H1 (cell line): ENCODE data around the gene PCDHGB5. TPM values are rescaled to one million over a fixed set of nuclear protein-coding genes. Genes with fewer than 3 reads are reported as not detected.

Experiments
- CTCF ChIA-PET: fragments of 300-600 bp; sonication (Branson Sonifier 250); formaldehyde crosslinking; loops from one replicate; lab custom pipeline; 2021; ENCODE audit not compliant: partially characterized antibody; lab: Charles Lee
- POLR2A ChIA-PET: fragments of 300-600 bp; sonication (Branson Sonifier 250); formaldehyde crosslinking; loops from one replicate; lab custom pipeline; 2021; ENCODE audit warnings: inconsistent platforms; ENCODE audit not compliant: partially characterized antibody; lab: Charles Lee
- DNase-seq, 2 experiments: peaks; one replicate each; pipeline versions ENCODE4 v3.0.0 to v3.0.0-alpha.2; 2010 to 2022; ENCODE audit warnings: low spot score in 2 of 2, low read depth in 1 of 2, mixed read lengths in 1 of 2
- FAIRE-seq: peaks from 2 replicates; lab custom pipeline; 2011; peaks lifted over from hg19 to GRCh38; lab: Jason Lieb, UNC
- H2AFZ ChIP-seq: 2 replicates; pipeline ENCODE4 v1.8.1; 2012; ENCODE audit warnings: low read length, inconsistent platforms
- H2AK5ac ChIP-seq: 2 replicates; pipeline ENCODE4 v1.6.1; 2013; ENCODE audit warnings: low read depth, low read length
- H2BK120ac ChIP-seq: replicated peaks from 2 replicates; pipeline ENCODE3; 2013; ENCODE audit warnings: low read depth, low read length, inconsistent platforms
- H2BK12ac ChIP-seq: 2 replicates; pipeline ENCODE4 v1.6.1; 2013; ENCODE audit warnings: low read depth, low read length
- H2BK15ac ChIP-seq: 2 replicates; pipeline ENCODE4 v1.6.1; 2013; ENCODE audit warnings: low read length
- H2BK20ac ChIP-seq: 2 replicates; pipeline ENCODE4 v1.6.1; 2013; ENCODE audit warnings: low read length
- H2BK5ac ChIP-seq: 2 replicates; pipeline ENCODE4 v1.6.1; 2013; ENCODE audit warnings: low read depth, low read length
- H3K14ac ChIP-seq: 2 replicates; pipeline ENCODE4 v1.6.1; 2013; ENCODE audit warnings: inconsistent platforms; ENCODE audit not compliant: insufficient read length
- H3K18ac ChIP-seq: 2 replicates; pipeline ENCODE4 v1.6.1; 2013; ENCODE audit warnings: low read length; ENCODE audit errors: extremely low read depth
- H3K23ac ChIP-seq: 2 replicates; pipeline ENCODE4 v1.6.1; 2013; ENCODE audit warnings: inconsistent platforms; ENCODE audit not compliant: insufficient read length
- H3K23me2 ChIP-seq: 2 replicates; pipeline ENCODE4 v1.6.1; 2013; ENCODE audit warnings: low read depth, low read length
- H3K27ac ChIP-seq: 2 replicates; pipeline ENCODE4 v1.6.1; 2011; ENCODE audit warnings: low read depth, low read length, inconsistent platforms
- H3K27me3 ChIP-seq, 4 experiments: replicated peaks in 1 of 4; 1 replicate in 1 of 4; 2 replicates in 3 of 4; pipeline versions ENCODE4 v1.6.1 to v1.8.1; 2011 to 2013; ENCODE audit warnings: low read length in 3 of 4, mild to moderate bottlenecking in 3 of 4, inconsistent platforms in 2 of 4, mixed read lengths in 2 of 4, moderate library complexity in 1 of 4; ENCODE audit not compliant: control insufficient read depth in 3 of 4, insufficient read depth in 3 of 4; ENCODE audit errors: extremely low read depth in 1 of 4
- H3K36me3 ChIP-seq, 4 experiments: 2 replicates each; pipeline versions ENCODE4 v1.6.1 to v1.8.1; 2011 to 2013; ENCODE audit warnings: mild to moderate bottlenecking in 4 of 4, low read length in 3 of 4, moderate library complexity in 2 of 4, control low read depth in 1 of 4, inconsistent platforms in 1 of 4; ENCODE audit not compliant: insufficient read depth in 4 of 4, control insufficient read depth in 2 of 4
- H3K4ac ChIP-seq: replicated peaks from 2 replicates; pipeline ENCODE3; 2013; ENCODE audit warnings: low read length, low read depth, mixed read lengths, inconsistent platforms; ENCODE audit not compliant: insufficient read length
- H3K4me1 ChIP-seq, 4 experiments: replicated peaks in 1 of 4; 1 replicate in 1 of 4; 2 replicates in 3 of 4; pipeline versions ENCODE4 v1.6.1 to v1.8.1; 2011 to 2013; ENCODE audit warnings: low read length in 3 of 4, inconsistent platforms in 2 of 4, mixed read lengths in 1 of 4; ENCODE audit not compliant: insufficient read depth in 4 of 4, control insufficient read depth in 3 of 4
- H3K4me2 ChIP-seq, 2 experiments: 2 replicates each; pipeline versions ENCODE4 v1.6.1 to v1.8.1; 2011 to 2013; ENCODE audit warnings: low read depth in 2 of 2, low read length in 2 of 2, control low read depth in 1 of 2, inconsistent platforms in 1 of 2, mild to moderate bottlenecking in 1 of 2; ENCODE audit not compliant: insufficient read depth in 1 of 2
- H3K4me3 ChIP-seq, 4 experiments: fragments of 200-600, 300-600 bp in 1 of 4; sonication (generic), shearing (Covaris generic), sonication (Bioruptor Twin) in 1 of 4; 2 replicates each; pipeline versions ENCODE4 v1.5.1 to v1.8.1; 2011 to 2016; ENCODE audit warnings: low read length in 4 of 4, low read depth in 3 of 4, control low read depth in 2 of 4, inconsistent platforms in 2 of 4, mild to moderate bottlenecking in 2 of 4, mixed read lengths in 1 of 4, moderate library complexity in 1 of 4; ENCODE audit not compliant: insufficient read depth in 2 of 4; ENCODE audit errors: extremely low read depth in 1 of 4
- H3K56ac ChIP-seq: replicated peaks from 2 replicates; pipeline ENCODE3; 2013; ENCODE audit warnings: low read depth, mild to moderate bottlenecking, mixed read lengths, low read length, inconsistent platforms; ENCODE audit not compliant: insufficient read length
- H3K79me1 ChIP-seq: 2 replicates; pipeline ENCODE4 v1.6.1; 2013; ENCODE audit warnings: low read depth, low read length, control low read depth
- H3K79me2 ChIP-seq, 2 experiments: 2 replicates each; pipeline versions ENCODE4 v1.6.1 to v1.8.1; 2012 to 2013; ENCODE audit warnings: low read length in 2 of 2, mild to moderate bottlenecking in 2 of 2, inconsistent platforms in 1 of 2; ENCODE audit not compliant: insufficient read depth in 2 of 2, control insufficient read depth in 1 of 2
- H3K9ac ChIP-seq, 4 experiments: replicated peaks in 1 of 4; 1 replicate in 1 of 4; 2 replicates in 3 of 4; pipeline versions ENCODE4 v1.6.1 to v1.8.1; 2011 to 2013; ENCODE audit warnings: low read depth in 3 of 4, low read length in 3 of 4, control low read depth in 2 of 4, mild to moderate bottlenecking in 2 of 4, moderate library complexity in 2 of 4, inconsistent platforms in 1 of 4; ENCODE audit errors: extremely low read depth in 1 of 4
- H3K9me3 ChIP-seq, 2 experiments: 2 replicates each; pipeline versions ENCODE4 v1.6.1 to v1.8.1; 2012 to 2013; ENCODE audit warnings: mild to moderate bottlenecking in 2 of 2, moderate library complexity in 2 of 2, control low read depth in 1 of 2, inconsistent platforms in 1 of 2, low read depth in 1 of 2, low read length in 1 of 2, mixed read lengths in 1 of 2; ENCODE audit not compliant: insufficient read depth in 2 of 2
- H4K20me1 ChIP-seq, 2 experiments: replicated peaks in 1 of 2; 2 replicates each; pipeline versions ENCODE3 to v1.8.1; 2011 to 2013; ENCODE audit warnings: inconsistent platforms in 2 of 2, low read length in 2 of 2, mild to moderate bottlenecking in 1 of 2; ENCODE audit not compliant: insufficient read depth in 2 of 2, control insufficient read depth in 1 of 2
- H4K5ac ChIP-seq: 2 replicates; pipeline ENCODE4 v1.6.1; 2013; ENCODE audit warnings: low read length, low read depth, mixed read lengths, inconsistent platforms; ENCODE audit not compliant: insufficient read length
- H4K8ac ChIP-seq: 2 replicates; pipeline ENCODE4 v1.8.0; 2013; ENCODE audit warnings: mild to moderate bottlenecking, moderate library complexity, low read length, inconsistent platforms; ENCODE audit not compliant: insufficient read depth; ENCODE audit errors: extremely low read depth
- H4K91ac ChIP-seq: replicated peaks from 2 replicates; pipeline ENCODE3; 2013; ENCODE audit warnings: low read length, mixed read lengths, inconsistent platforms; ENCODE audit not compliant: insufficient read length
- FOSL1 ChIP-seq: IDR thresholded peaks from 2 replicates; pipeline ENCODE4 v1.6.1; 2011; ENCODE audit warnings: mild to moderate bottlenecking, low read depth, low read length, moderate library complexity; ENCODE audit not compliant: insufficient read depth
- POLR2A ChIP-seq, 2 experiments: IDR thresholded peaks; 1 replicate in 1 of 2; 2 replicates in 1 of 2; pipeline ENCODE4 v1.6.1; 2011; ENCODE audit warnings: low read depth in 2 of 2, low read length in 2 of 2, mild to moderate bottlenecking in 2 of 2; ENCODE audit errors: control extremely low read depth in 1 of 2
- POLR2AphosphoS5 ChIP-seq: IDR thresholded peaks from 2 replicates; pipeline ENCODE4 v1.6.1; 2011; ENCODE audit warnings: low read depth, low read length
- TEAD4 ChIP-seq: IDR thresholded peaks from 2 replicates; pipeline ENCODE4 v1.6.1; 2012; ENCODE audit warnings: low read depth, low read length, inconsistent platforms, mixed read lengths
- WGBS, 2 experiments: shearing (Covaris generic) in 1 of 2; methylation state at CpG; one replicate each; pipeline versions ENCODE4 v1.1.6 to v1.1.7; 2013 to 2015; ENCODE audit warnings: low lambda C conversion rate in 2 of 2, mixed read lengths in 2 of 2, inconsistent platforms in 1 of 2, low coverage in 1 of 2, missing lambda C conversion rate in 1 of 2; ENCODE audit not compliant: insufficient replicate concordance in 2 of 2, insufficient coverage in 1 of 2, insufficient read length in 1 of 2; ENCODE audit errors: extremely low coverage in 1 of 2, missing lambda C conversion rate in 1 of 2; 5-methylcytosine and 5-hydroxymethylcytosine counted together
- polyA plus RNA-seq, 7 experiments: library from polyadenylated mRNA; depleted of rRNA in 3 of 7; stranded (reverse) in 5 of 7; unstranded in 2 of 7; fragments of >200 nt in 5 of 7; fragments of 200-250 nt in 2 of 7; gene quantifications; 1 replicate in 5 of 7; 2 replicates in 1 of 7; 4 replicates in 1 of 7; pipeline versions ENCODE4 v1.2.1 to v1.2.3, GENCODE V29; 2011 to 2013; ENCODE audit warnings: missing spikeins in 2 of 7, mixed read lengths in 2 of 7
- total RNA-seq: library from RNA; stranded (reverse); fragmentation: NEBNext Ultra II Directional; extraction: Animal tissue kit (Norgen Biotek cat#: 25700); gene quantifications from 2 replicates; pipeline ENCODE4 v1.2.1, GENCODE V29; 2021

The PCDHGB5 gene
- total and polyA plus RNA-seq, 2 of the 8 experiments (the other 6 are each of a cell fraction or from before 2014, with no cell fraction given), result 1.1 to 2.6 TPM

GRCh38 chr5:141356950-141357349 is 40.8 kb upstream of the PCDHGB5 start:
- no peak overlapping the region for H3K4me3 ChIP-seq
- FAIRE-seq, result no peak
- no peak overlapping the region for H3K27ac ChIP-seq
- H3K14ac ChIP-seq, result no peak overlapping the region
- H3K27me3 ChIP-seq, result no peaks in the 10 kb centered on the region
- no peak overlapping the region for H2BK15ac ChIP-seq
- ChIA-PET POLR2A (no interaction called here), CTCF (interaction anchor here (0.8 to 4.4 kb wide), 8 partner anchors 7 to 201 kb away, joined by 3 to 27 read pairs (median 14); partner anchors contain the start of genes PCDHB15, PCDHGA1, PCDHGA2 and PCDHGA5)
- H3K23ac ChIP-seq, result no peak overlapping the region
- no peak overlapping the region for H4K5ac ChIP-seq
- peak overlapping the region; percentile 5 for H4K8ac ChIP-seq
- no peak overlapping the region for H2BK20ac ChIP-seq
- H2AK5ac ChIP-seq, result no peak overlapping the region
- no peak overlapping the region for H2BK120ac ChIP-seq
- H4K91ac ChIP-seq, result no peak overlapping the region
- H4K20me1 ChIP-seq, result no peaks in the 10 kb centered on the region
- H3K9me3 ChIP-seq, result peaks cover 31 to 50% of the 10 kb centered on the region in 2 experiments
- H3K79me1 ChIP-seq, result no peaks in the 10 kb centered on the region
- H3K56ac ChIP-seq, result no peak overlapping the region
- H2AFZ ChIP-seq, result no peak overlapping the region
- H3K36me3 ChIP-seq, result peaks cover 0 to 12% (median 2%) of the 10 kb centered on the region in 4 experiments; a peak in 3 of 8 replicates
- H2BK12ac ChIP-seq, result no peak overlapping the region
- H3K9ac ChIP-seq, result no peak overlapping the region
- H3K4ac ChIP-seq, result no peak overlapping the region
- WGBS, 2 experiments, result 93% methylated on average over 17 of the region's 19 CpGs; no CpG with 5 or more reads in 1 of the 2 experiments
- no peak overlapping the region for H2BK5ac ChIP-seq
- no peaks in the 10 kb centered on the region for H3K23me2 ChIP-seq
- no peaks in the 10 kb centered on the region for H3K79me2 ChIP-seq
- DNase-seq, result no peak
- 0 out of 7 replicates have a peak, but pooled peaks cover 0 to 1% (median 0%) of the 10 kb centered on the region in 4 experiments for H3K4me1 ChIP-seq
- no peak overlapping the region for H3K4me2 ChIP-seq
- no peak overlapping the region for H3K18ac ChIP-seq
- TF ChIP-seq FOSL1 (no peak), TEAD4 (no peak), POLR2AphosphoS5 (no peak), POLR2A (IDR thresholded peaks at IDR 0.05; ENCODE audit: control extremely low read depth in 1 of 2, low read depth in 2 of 2, low read length in 2 of 2) (no peak)
